IPS-18c (cell line): Measurements from ENCODE around the gene GATAD2A.

Experiments used
- H3K4me3 ChIP-seq: 2 replicates; pipeline ENCODE4 v1.7.0; 2013; ENCODE audit warnings: low read depth, mild to moderate bottlenecking, low read length, moderate library complexity; ENCODE audit not compliant: insufficient read depth
- H3K9me3 ChIP-seq: one replicate; pipeline ENCODE4 v1.6.1; 2013; ENCODE audit warnings: mild to moderate bottlenecking, low read length, moderate library complexity; ENCODE audit not compliant: control insufficient read depth, insufficient read depth

GATAD2A gene

DNA sequence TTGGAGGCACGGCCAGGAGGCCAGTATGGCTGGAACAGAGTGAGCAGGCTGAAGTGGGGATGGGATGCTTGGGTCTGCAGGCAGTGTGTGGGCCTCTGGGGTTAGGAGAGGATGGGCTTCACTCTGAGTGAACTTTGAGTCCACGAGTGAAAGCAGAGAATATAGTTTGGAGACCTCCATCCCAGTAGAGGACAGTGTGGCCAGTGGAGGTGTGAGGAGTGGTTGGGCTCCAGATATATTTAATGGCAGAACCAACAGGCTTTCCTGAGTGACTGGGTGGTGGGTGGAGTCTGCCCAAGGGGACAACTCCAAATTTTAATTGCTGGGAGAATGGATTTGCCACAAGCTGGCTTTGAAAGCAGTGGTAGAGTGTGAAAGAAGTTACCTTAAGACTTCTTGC, 27.3 kb downstream of the GATAD2A start:
- Histone ChIP-seq H3K4me3 (no peak overlapping the region), H3K9me3 (no peaks in the 10 kb centered on the region)

DNA sequence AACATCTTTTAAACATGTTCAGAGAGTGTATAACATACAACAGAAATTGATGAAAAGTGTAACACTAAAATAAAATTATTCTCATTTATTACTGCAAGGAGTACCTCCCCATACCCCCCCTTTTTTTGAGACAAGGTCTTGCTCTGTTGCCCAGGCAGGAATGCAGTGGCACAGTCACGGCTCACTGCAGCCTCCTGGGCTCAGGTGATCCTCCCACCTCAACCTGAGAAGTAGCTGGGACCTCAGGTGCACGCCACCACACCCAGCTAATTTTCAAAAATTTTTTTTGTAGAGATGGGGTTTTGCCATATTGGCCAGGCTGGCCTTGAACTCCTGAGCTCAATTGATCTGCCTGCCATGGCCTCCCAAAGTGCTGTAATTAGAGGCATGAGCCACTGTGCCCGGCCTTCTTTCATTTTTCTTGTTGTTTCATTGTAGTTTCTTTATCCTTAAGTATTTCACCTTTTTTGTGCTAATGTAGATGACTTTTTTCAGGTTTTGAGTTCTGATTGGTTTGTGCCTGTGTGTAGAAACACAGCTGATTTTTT, 28.3 kb downstream of the GATAD2A start:
- no peak overlapping the region for H3K4me3 ChIP-seq
- H3K9me3 ChIP-seq: no peaks in the 10 kb centered on the region

DNA sequence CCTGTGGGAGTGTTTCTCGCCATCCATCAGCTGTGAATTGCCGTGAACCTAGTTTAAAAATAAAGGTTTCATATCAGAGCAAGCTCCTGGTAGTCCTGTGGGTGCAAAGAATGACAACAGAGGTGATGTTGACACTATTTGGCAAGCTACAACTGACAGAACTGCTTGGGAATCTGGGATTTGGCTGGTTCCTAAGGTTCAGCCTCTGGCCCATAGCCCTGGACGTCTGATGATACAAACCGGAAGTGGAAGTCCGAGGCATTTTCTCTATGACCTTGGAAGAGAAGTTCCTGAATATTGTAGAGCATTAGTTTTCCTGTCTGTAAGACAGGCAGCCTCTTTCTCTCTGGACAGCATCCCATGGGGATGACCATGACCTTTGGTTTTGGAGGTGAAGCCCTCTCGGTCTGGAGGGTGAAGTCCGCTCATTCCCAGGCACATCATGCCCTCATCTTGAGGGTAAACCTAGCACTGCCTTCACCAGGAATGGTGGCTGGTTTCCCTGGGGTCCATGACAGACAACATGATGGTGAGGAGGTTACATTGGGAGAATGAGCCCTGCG, 29.1 kb downstream of the GATAD2A start:
- H3K9me3 ChIP-seq: no peaks in the 10 kb centered on the region

DNA sequence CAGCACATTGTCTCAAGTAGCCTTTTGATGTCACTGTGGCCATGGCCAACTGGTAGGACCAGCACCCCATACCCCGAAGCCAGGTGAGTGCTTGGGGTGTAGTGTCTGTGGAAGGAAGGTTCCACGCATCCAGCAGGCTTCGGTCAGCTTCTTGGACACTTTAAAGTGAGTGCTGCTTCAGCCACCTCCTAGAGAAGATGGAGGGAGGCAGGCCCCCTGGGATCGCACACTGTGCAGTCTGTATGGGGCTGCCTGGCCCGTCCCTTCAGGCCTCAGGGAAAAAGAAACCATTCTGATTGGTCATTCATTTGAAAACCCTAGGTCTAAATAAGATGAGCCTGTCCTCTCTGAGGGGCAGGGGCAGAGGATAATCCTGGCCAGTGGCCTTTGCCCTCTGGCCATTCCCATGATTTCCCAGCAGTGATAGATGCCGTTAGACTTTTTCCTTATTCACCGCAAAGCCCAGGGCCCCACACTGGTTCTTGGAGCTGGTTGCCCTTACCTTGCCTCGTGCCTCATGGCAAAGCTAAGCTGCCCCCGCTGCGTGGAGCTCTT, 30.7 kb downstream of the GATAD2A start:
- Histone ChIP-seq H3K9me3 (no peaks in the 10 kb centered on the region), H3K4me3 (no peak overlapping the region)

More for the DNA sequence above, 29.1 kb downstream of the GATAD2A start:
- no peak overlapping the region for H3K4me3 ChIP-seq

DNA sequence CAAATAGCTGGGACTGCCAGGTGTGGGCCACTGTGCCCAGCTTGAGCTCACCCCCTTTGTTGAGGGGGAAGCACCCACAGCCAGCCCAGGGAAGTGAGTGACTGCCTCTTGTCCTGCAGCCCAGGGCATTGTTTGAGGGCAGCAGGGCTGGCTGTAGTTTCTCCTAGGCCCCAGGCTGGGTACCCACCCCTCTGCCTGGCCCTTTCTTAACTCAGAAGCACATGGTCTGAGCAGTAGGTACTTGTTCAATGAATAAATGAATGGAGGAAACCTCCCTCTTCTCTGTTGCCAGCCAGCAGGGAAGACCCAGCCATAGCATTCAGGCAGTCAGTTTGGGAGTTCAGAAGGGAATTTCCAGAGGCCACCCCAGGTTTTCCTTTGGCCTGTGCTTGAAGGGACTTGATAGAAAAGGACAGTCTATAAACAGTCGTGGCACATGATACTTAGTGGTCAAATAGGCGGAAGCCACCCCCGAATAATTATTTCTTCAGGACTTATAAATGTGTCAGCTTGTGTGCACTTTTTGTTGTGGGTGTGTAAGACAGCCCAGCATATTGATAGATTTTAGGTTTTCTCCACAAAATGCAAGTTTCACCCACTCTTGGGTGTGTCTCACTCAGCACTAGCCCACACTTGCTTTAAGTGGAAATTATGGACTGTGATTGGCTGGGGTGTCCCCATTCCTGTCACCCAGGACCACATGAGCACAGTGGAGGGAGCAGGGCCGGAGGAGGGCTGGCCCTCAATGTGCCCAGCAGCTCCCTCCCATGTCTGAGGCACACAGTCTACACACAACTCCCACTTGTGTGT, 33.1 kb downstream of the GATAD2A start:
- H3K9me3 ChIP-seq: no peaks in the 10 kb centered on the region
- H3K4me3 ChIP-seq: no peak overlapping the region

DNA sequence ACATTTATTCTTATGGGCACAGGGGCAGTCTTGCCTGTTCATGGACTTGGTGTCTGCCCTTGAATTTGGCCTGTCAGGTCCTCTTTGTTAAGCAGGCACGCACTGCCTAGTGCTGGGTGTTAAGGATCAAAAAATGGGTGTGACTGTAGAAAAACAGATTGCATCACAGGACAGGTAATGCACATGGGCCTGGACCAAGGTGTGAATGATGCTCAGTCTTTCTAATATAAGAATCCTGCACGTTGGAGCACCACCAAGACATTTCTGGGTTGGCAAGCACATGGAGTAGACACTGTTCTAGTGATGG, 33.7 kb downstream of the GATAD2A start:
- no peaks in the 10 kb centered on the region for H3K9me3 ChIP-seq
- H3K4me3 ChIP-seq: no peak overlapping the region

DNA sequence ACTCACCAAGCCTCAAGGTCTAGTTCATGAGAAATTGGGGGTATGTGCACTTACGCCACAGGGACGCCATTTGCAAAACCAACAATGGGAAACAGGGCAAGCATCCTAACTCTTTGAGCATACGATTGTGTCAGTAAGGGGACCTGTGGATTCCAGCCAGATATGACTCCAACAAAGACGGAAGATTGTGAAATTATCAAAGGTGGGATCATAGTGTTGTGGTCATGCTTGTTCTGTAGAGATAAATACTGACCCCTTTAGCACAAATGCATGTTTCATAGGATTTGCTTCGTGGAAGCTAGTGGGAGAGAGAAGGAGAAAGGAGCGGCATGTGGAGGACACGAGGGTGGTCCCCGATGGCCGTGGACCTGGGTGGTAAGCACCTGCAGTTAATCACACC, 37.8 kb downstream of the GATAD2A start:
- no peak overlapping the region for H3K4me3 ChIP-seq
- no peaks in the 10 kb centered on the region for H3K9me3 ChIP-seq

DNA sequence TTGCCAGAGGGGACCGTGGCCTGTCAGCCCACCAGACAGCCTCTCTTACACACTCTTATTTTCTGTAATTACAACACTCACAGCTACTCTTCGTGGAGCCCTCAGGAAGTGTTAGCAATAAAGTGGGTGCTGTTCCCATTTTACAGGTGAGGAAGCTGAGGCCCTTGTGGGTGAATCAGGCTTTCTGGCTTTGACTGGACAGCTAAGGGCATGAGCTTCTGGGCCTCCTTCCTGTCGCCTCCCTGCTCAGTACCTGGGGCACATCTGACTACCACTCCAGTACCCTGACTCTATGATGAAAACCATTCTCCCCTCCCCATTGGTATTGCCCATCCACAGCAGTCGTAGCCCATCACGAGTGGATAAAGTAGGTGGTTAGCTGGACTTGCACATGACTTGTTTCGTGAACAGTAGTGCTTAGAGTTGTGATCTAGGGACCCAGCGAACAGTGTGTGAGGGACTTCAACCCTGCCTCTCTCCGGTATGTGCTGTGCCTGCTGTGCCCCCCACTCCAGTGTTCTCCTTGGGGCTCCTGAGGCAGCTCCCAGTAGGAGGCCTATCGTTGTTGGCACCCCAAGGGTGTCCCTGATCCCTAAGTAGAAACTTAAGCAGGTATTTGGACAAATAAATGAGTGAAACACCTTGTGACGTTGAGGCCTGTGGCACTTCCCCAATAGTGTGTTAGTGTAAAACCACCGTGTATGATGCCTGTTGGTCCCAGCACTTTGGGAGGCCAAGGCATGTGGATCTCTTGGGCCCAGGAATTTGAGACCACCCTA, 38.6 kb downstream of the GATAD2A start:
- Histone ChIP-seq H3K9me3 (no peaks in the 10 kb centered on the region), H3K4me3 (no peak overlapping the region)

DNA sequence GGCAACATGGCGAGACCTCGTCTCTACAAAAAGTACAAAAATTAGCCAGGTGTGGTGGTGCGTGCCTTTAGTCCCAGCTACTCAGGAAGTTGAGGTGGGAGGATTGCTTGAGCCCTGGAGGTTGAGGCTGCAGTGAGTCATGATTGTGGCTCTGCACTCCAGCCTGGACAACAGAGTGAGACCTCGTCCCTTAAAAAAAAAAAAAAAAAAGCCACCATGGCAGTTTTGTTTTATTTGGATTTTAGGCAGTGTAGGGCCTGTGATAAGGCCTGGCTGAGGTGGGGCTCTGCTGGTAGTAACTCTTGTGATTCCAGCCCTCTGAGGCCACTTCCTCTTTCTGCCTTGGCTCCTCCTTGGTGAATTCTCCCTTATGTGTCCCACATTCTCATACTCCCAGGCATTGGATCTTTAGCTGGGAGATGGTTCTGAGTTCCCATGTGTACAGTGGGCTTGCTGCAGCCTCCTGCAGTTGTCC, 39.2 kb downstream of the GATAD2A start:
- Histone ChIP-seq H3K9me3 (no peaks in the 10 kb centered on the region), H3K4me3 (no peak overlapping the region)

DNA sequence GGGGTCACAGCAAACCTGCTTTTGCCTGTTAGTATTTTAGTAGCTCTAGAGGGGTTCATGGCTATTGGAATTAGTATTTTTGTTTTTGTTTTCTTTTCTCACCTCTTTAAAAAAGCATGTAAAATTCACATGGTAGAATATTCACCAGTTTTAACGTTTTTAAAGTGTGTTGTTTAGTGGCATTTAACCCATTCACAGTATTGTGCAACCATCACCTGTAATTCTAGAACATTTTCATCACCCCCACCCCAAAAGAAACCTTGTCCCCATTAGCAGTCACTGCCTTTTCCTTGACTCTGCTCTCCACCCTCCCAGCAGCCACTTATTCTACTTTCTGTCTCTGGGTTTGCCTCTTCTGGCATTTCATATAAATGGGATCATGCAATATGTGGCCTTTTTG, 39.8 kb downstream of the GATAD2A start:
- no peaks in the 10 kb centered on the region for H3K9me3 ChIP-seq
- no peak overlapping the region for H3K4me3 ChIP-seq

DNA sequence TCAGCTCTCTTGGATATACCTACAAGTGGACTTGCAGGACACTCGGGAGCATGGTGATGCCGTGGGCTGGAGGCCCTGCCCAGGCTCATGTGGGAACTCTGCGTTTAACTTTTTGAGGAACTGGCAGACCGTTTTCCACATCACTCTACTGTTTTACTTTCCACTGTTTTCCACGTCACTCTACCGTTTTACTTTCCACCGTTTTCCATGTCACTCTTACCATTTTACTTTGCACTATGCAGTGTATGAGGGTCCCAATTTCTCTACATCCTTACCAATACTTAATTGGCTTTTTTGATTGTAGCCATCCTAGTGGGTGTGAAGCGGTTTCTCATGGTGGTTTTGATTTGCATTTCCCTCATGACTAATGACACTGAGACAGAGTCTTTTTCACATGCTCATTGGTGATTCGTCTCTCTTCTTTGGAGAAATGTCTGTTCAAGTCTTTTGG, 40.5 kb downstream of the GATAD2A start:
- H3K4me3 ChIP-seq: no peak overlapping the region
- H3K9me3 ChIP-seq: no peaks in the 10 kb centered on the region

DNA sequence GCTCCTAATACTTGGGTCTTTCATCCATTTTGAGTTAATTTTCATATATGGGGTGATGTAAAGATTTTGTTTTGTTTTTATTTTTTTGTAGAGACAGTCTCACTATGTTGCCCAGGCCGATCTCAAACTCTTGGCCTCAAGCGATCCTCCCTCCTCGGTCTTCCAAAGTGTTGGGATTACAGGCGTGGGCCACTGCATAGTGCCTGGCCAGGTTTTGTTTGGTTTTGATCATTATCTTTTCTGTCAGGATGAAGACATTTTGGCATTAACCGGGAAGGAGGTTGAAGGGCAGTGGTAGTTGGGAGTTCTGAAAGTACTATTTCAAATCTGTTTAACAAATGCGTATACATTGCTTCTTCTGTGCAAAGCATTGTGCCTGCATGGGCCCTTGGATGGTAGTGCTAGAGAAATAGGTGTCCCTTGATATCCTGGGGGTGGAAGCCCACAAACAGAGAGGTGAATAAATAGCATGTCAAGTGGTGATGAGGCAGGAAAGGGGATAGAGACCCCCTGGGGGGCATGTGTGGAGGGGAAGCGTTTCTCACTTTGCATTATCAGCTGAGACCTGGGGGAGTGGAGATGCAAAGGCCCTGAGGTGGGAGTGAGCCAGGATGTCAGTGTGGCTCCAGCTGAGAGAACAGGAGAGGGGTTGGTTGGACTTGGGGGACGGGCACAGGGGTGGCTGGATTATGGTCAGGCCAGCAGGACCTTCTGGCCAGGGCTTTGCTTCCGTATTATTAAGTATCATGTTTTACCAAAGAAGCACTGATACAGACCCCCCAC, 41.4 kb downstream of the GATAD2A start:
- no peak overlapping the region for H3K4me3 ChIP-seq
- H3K9me3 ChIP-seq: no peaks in the 10 kb centered on the region

DNA sequence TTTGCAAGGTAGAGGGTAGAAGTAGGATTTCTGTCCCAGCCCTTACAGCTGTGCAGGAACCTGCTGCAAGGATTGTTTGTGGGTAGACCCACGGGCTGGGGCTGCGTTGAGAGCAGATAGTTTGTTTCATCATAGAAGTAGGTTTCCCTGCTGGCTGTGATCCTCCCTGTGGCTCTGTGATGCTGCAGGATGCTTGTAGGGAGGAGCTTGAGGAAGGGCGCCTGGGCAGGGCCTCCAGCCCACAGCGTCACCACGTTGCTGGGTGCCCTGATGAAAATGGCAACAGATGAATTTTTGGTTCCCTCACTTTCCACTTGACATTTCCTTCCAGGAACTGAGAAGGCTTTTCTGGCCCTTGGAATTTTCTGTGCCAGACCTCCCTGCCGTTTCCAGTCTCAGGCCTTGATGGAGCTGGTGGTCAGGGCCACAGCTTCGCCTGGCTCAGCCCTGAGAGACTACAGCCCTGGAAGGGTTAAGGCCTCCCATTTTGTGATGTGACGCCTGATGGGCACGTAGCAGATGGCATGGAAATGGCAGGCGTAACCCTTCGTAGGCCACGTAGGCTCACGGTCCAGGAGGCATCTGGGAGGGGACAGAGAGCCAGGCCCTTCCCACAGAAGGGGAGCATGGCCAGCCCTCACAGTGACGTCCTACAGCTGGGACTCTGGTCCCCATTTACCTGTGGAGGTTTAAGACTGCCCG, 42.2 kb downstream of the GATAD2A start:
- no peak overlapping the region for H3K4me3 ChIP-seq
- H3K9me3 ChIP-seq: no peaks in the 10 kb centered on the region

DNA sequence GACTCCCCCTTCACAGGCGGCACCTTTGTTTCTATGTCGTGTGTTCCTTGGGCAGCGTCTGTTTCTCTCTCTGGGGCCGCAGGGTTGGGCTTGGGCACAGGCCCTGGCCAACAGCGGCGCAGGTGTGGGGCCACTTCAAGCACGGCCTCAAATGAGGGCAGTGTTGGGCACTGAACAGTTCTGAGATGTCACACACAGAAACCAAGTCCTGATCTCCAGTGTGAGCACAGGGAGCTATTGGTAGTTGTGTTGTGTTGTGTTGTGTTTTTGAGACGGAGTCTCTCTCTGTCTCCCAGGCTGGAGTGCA, 42.7 kb downstream of the GATAD2A start:
- Histone ChIP-seq H3K4me3 (no peak overlapping the region), H3K9me3 (no peaks in the 10 kb centered on the region)

DNA sequence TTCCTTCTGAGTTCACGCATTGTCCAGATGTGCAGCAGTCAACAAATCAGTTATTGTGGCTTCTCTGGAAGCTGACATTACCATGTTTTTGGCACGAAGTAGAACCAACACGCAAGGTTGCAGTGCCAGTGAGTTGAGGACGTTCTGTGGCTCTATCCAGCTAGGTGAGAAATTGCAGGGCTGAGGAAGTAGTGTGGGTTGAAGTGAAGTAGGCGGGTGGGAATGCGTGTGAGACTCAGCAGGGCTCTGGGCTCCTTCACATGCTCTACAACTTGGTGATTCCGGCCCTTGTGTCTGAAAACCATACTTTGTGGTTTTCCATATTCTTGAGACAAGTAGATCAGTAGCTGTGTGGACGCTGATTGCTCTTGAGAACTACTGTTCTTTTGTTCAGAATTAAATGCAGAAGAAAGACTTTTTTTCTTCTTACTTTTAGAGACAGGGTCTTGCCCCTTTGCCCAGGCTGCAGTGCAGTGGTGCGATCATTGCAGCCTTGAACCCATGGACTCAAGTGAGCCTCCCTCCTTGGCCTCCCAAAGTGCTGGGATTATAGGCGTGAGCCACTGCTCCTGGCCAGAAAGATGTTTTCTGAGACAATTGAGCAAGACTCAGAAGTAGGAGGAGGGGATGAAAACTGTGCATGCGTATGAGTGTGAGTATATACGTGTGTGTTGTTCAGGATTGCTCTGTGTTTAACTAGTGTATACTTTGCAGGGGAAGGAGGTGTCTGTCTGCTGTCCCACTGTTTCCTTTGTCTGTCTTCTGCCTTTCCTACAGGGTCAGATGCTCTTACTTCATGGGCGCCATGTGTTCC, 46.2 kb downstream of the GATAD2A start:
- H3K9me3 ChIP-seq: no peaks in the 10 kb centered on the region
- no peak overlapping the region for H3K4me3 ChIP-seq
